Bone marrow (tissue), 2 donors: ENCODE results near the gene TTC3.
A peak's percentile ranks its signal among the peaks of the same experiment; 100 is the strongest.
"Not testable (repeated sequence)": the region's sequence is repeated elsewhere in the genome, so short reads cannot be mapped to it uniquely, and the experiment has no call there.

Experiments
- DNase-seq, 2 donors: peaks; one replicate each; lab custom pipeline; 2025; lab: John Stamatoyannopoulos, UW

Gene TTC3

DNA sequence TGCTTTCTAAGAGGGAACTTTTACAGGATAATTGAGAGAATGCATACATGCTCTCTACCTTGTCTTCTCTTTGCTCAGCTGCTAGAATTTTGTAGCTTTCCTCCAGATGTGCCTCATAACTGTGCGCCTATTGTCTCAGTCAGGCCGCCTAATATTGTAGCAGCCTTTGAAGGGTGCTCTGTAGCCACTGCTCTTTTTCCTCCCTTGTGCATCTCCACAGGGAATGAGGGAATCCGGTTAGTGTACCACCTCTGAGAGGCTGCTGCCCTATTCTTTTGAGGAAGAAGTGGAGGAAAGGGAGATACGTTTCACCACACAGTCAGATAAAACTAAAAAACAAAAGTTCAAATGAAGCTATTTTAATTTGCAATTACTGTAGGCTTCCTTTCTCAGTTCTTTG lies 22.8 kb downstream of the TTC3 start:
- no peak for DNase-seq

DNA sequence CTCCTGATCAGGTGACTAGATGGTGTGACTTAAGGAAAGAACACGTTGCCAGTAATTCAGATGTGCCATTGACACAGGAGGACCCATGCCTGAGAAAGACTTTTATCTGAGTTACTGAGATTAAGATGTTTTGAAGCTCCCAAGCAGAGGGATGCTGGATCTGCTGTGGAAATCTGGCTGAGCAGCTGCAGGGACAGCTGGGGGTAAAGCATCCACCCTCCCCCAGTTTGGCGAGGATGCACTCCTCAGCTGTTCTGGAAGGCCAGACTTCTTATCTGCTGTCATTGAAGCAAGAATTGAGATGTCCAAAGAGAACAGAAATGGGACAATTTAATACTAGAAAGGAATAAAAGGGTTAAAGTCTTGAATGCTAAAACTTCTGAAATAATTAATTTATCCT lies 25.7 kb downstream of the TTC3 start:
- no peak for DNase-seq

DNA sequence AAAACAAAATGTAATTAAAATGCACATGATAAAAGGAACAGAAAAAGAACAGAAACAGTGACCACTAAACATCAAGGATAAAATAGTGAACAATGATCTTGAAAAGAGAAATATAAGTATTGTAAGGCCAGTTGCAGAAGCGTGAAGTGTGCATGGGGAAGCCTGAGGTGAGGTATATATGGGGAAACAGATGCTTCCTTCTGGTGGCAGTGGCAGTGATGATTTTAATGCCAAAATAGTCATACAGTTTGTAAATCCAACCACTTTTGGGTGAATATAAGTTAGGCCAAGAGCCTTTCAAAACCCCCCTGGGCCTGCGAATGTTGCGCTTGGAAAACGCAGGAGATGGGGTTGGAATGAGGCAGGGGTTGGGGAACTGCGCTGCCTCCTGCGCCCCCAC lies 27.3 kb downstream of the TTC3 start:
- peak in 1 of 2 donors; percentile 50 for DNase-seq

DNA sequence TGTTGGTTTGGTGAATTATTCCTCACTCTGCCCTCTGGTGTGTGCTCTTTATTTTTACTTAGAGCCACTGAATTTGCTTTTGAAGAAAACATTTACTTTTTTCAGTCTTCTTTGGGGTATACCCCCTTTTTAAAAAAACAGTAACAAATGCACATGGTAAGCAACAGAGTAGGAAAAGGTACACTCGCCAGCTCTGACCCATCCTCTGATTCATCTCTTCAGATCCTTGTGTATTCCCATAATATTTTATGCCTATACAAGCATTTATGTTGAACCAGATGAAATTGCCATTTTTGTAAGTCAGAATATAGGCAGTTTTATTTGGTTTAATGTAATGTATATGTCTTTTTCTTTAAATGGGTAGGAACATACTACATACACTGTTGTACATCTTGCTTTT lies 28.3 kb downstream of the TTC3 start:
- no peak for DNase-seq

DNA sequence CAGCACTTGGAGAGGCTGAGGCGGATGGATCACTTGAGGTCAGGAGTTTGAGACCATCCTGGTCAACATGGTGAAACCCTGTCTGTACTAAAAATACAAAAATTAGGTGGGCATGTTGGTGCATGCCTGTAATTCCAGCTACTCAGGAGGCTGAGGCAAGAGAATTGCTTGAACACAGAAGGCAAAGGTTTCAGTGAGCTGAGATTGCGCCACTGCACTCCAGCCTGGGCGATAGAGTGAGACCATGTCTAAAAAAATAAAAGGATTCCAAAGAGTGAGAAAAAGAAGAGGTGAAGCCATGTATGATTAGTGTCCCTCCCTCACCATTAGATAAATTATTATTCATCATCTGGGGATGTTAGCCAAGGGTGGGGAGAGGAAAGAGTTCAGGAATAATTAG lies 29.7 kb downstream of the TTC3 start:
- not testable (repeated sequence) for DNase-seq

DNA sequence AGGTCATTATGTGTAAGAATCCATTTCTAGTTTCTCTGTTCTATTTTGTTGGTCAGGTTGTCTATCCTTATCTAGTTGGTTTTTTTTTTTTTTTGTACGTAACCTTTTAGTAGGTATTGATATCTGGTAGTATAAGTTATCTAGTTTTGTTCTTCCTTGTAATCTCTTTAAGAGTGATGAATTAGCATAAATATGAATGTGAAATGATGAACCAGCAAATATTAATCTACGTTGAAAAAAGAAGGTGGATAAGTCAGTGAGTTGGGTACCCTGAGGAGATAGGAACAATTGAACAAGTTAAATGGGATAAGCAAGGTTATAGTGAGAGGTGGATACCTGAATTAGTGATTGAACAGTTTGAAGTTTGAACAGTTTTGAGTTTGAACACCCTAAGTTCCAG lies 33.9 kb downstream of the TTC3 start:
- no peak for DNase-seq

DNA sequence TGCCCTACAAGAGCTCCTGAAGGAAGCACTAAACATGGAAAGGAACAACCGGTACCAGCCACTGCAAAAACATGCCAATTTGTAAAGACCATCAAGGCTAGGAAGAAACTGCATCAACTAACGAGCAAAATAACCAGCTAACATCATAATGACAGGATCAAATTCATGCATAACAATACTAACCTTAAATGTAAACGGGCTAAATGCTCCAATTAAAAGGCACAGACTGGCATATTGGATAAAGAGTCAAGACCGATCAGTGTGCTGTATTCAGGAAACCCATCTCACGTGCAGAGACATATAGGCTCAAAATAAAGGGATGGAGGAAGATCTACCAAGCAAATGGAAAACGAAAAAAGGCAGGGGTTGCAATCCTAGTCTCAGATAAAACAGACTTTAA lies 38.0 kb downstream of the TTC3 start:
- DNase-seq = not testable (repeated sequence)

DNA sequence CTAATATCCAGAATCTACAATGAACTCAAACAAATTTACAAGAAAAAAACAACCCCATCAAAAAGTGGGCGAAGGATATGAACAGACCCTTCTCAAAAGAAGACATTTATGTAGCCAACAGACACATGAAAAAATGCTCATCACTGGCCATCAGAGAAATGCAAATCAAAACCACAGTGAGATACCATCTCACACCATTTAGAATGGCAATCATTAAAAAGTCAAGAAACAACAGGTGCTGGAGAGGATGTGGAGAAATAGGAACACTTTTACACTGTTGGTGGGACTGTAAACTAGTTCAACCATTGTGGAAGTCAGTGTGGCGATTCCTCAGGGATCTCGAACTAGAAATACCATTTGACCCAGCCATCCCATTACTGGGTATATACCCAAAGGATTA lies 41.2 kb downstream of the TTC3 start:
- not testable (repeated sequence) for DNase-seq

DNA sequence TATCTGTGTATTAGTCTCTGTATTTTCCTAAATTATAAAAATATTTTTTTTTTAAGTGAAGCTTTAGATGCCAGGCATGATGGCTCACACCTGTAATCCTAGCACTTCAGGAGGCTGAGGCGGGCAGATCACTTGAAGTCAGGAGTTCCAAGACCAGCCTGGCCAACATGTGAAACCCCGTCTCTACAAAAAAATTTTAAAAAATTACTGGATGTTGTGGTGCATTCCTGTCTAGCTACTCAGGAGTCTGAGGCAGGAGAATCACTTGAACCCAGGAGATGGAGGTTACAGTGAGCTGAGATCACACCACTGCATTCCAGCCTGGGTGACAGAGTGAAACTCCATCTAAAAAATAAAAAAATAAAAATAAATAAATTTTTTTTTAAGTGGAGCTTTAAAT lies 43.4 kb downstream of the TTC3 start:
- DNase-seq = not testable (repeated sequence)

DNA sequence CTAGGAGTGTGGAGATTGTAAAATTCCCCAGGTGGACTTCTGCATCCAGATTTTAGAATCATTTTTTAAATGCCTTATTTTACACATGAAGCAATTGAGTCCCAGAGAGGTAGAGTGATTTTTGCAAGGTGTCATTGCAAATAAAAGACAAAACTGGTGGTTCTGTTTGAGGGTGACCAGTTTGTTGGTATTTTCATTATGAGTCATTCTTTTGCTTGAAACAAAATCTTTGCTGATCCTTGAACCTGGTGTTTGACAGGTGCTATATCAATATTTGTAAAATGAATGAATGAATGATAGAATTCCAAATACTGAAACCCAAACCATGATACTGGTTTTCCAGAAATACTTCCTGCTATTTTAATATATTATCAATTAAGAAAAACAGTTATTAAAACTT lies 44.1 kb downstream of the TTC3 start:
- DNase-seq = no peak

DNA sequence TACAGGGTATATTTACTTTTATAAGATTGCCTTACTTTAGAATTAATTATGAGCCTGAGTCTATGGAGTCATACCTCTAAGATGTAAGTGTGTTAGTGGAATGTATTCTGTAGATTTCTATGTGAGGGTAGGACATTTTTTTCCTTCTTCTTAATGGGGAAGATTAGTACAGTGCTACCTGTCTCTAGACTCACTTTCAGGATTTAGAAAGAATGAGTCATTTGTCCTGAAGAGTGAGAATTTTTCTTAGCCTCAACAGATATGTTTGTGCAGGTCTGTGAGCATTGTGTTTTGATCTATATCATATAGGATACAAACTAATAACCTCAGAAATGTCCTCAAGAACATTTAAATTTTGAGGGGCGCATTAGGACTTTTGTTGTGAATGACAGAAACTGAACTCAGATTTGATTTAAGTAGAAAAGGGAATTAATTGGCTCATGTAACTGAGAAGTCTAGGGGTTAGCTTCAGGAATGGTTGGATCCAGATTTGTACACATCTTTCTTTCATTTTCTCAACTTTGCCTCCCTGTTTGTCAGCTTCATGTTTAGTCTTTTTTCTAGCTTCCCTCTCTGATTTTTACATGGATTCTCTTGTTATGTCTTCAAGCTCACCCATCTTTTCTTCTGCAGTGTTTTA lies 45.3 kb downstream of the TTC3 start:
- DNase-seq = no peak

DNA sequence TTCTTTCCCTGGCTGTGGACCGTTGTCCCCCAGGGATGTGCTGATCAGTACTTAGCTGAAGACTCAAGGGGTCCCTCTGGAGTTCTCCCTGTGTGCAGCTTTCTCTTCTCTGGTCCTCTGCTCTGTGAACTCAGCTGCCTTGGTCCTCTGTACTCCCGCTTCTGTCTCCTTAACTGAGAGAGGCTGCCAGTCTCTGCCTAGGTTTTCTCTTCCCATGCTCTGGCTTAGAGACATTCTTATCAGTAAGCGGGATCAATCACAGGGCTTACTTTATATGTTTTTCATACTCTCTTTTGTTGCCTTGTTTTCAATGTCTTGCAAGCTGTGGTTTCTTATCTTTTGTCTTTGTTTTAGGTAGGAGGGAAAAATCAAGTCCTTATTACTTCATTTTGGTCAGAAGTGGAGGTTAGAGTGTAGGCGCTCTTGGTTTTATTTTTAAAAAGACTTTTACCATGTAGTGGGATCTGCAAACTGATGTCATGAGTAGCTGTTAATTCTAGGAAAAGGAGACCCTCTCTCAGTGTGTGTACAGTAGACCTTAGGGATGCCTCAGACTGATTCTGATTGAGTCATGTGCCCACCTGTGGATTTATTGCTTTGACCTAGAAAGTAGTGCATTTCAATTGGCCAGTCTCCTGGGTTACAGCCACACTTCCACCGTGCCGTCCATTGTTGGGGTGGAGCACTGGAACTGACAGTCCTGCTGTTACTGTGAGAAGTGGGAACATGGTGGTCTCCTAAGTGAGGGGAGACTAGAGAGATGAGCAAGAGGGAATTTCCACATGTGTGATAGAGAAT lies 46.6 kb downstream of the TTC3 start:
- no peak for DNase-seq

DNA sequence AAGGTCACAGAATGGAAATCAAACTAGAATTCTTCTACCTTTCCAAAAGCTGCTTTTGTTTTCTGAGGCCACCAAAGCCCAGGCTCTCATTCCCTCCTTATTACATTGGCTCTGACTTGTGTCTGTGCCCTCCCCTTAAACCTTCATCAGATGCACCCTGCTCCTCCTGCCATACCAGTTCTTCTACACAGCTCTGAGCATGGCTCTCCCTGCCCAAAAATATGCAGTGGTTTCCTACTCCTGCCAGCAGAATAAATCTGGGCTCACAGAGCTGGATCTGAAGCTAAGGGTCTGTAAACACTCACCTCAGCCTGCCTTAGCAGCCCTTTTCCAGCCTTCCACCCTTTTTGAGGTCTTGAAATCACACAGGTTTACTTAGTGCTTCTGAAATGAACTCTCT lies 55.0 kb downstream of the TTC3 start:
- DNase-seq = no peak

DNA sequence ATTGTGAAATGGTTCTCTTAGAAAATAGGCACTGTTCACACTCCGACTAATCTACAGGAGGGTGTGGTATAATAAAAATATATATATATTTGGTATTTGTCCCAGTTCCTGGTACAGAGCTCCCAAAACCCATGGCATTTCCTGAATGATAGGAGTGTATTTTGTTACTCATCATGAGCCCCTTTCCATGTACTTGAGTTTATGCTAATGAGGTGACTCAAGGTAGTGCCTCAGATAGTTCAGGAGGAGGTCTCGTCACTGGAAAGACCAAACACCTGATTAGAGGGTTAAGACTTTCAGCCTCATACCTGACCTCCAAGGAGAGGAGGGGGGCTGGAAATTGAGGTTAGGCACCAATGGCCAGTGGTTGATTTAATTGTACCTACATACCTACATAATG lies 57.9 kb downstream of the TTC3 start:
- DNase-seq = no peak

DNA sequence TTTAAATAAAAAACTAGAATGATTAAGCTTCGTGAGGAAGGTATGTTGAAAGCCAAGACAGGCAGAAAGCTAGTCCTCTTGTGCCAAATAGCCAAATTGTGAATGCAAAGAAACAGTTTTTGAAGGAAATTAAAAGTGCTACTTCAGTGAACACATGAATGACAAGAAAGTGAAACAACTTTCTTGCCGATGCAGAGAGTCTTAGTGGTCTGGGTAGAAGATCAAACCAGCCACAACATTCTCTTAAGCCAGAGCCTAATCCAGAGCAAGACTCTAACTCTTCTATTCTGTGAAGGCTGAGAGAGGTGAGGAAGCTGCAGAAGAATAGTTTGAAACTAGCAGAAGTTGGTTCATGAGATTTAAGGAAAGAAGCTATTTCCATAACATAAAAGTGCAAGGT lies 63.2 kb downstream of the TTC3 start:
- DNase-seq = no peak

DNA sequence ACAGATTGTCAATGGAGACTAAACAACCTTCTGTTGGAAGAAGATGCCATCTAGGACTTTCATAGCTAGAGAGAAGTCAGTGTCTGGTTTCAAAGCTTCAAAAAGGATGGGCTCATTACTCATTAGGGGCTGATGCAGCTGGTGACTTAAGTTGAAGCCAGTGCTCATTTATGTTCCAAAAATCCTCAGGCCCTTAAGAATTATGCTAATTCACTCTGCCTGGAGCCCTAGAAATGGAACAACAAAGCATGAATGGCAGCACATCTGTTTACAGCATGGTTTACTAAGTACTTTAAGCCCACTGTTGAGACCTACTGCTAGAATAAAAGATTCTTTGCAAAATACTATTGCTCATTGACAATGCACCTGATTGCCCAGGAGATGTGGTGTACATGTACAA lies 63.7 kb downstream of the TTC3 start:
- no peak for DNase-seq

DNA sequence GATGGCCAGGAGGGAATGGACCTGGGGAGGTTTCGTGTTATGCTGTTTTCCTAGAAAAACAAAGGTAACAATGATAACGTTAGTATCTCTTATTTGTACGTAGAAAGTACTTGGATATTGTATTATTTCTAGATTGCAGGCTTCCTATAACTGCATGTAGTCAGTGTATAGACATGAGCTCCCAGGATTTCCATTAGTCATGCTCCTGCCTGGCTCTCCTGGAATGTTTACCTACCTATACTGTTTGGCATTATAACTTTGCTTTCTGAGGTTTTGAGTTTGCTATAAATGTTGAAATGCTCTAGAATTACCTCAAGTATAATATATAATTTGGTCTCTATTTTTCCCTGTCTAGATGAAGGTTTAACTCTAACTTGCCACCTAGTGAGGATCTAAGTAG lies 66.1 kb downstream of the TTC3 start:
- no peak for DNase-seq

DNA sequence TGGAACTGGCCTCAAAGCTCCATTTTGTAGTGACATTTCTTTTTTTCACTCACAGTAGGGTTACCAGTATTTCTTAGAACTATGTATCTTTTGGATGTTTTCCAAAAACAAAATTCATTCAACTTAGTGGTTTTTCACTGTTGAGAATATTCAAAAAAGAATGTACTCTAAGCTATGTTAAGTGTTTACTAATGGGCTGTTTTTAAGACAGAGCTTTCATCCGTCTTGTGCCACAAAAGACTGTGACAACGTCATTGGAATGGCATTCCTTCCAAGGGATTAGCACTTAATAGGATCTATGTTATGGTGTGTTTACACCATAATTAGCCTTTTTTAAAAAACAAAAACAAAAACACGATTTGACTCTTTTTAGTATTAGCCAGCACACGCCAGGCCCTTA lies 66.8 kb downstream of the TTC3 start:
- DNase-seq = no peak

DNA sequence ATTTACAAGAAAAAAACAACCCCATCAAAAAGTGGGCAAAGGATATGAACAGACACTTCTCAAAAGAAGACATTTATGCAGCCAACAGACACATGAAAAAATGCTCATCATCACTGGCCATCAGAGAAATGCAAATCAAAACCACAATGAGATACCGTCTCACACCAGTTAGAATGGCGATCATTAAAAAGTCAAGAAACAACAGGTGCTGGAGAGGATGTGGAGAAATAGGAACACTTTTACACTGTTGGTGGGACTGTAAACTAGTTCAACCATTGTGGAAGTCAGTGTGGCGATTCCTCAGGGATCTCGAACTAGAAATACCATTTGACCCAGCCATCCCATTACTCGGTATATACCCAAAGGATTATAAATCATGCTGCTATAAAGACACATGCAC lies 70.3 kb downstream of the TTC3 start:
- DNase-seq = not testable (repeated sequence)

DNA sequence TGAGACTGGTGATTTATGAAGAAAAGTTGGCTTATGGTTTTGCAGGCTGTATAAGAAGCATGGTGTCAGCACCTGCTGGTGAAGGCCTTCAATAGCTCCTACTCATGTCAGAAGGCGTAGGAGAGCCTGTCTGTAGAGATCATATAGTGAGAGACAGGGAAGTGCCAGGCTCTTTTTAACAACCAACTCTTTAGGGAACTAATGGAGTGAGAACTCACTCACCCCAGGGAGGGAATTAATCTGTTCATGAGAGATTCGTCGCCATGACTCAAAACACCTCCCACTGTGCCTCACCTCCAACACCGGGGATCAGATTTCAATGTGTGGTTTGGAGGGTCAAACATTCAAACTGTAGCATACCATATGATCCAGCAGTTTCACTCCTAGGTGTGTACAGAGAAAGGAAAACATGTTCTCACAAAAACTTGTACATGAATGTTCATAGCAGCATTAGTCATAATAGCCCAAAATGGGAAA lies 72.6 kb downstream of the TTC3 start:
- no peak for DNase-seq

DNA sequence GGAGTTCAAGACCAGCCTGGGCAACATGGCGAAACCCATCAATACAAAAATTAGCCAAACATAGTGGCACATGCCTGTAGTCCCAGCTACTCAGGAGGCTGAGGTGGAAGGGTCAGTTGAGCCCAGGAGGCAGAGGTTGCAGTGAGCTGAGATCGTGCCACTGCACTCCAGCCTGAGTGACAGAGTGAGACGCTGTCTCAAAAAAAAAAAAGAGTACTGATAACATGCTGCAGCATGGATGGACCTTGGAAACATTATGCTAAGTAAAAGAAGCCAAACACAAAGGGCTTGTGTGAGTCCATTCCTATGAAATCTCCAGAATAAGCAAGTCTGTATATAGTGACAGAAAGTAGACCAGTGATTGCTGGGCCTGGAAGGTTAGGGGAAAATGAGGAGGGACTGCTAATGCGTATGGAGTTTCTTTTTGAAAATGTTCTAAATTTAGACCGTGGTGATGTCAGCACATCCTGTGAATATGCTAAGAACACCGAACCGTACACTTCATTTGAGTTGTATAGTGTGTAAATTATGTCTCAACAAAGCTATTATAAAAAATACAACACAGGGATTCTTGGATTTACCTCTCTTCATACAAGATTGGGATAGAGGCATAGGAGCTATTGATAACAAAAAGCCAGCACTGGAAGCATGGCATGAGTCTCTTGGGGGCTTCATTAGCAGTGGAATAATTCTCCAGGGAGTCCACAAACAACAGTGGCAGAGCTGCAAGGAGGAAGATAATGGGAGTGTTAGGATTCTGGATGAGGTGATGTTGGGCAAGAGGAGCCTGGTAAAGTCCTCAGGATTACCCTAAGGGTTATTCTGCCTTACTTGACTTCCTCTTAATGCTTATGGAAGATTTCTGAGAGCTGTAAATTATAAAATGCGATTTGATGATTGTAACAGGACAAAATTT lies 73.5 kb downstream of the TTC3 start:
- DNase-seq = no peak

DNA sequence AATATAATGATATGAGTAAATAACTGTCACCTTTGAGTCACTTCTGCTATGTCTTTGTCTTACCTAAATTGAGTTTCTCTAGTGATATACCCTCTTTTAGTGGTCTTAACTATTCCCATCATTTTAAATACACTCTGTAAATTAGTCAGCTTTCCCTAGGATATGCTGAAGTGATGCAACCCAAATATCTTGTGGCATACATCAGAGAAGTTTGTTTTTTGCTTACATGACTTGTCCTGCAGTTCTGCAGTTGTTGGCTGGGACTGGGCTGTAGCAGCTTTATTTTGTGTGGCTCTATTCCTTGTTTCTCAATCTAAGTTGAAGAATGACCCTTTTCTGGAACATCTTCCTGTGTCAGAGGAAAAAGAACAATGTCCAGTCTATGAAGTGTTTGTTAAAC lies 76.4 kb downstream of the TTC3 start:
- DNase-seq = no peak
